ENCODE results near the gene CBX8.

Gene CBX8

DNA sequence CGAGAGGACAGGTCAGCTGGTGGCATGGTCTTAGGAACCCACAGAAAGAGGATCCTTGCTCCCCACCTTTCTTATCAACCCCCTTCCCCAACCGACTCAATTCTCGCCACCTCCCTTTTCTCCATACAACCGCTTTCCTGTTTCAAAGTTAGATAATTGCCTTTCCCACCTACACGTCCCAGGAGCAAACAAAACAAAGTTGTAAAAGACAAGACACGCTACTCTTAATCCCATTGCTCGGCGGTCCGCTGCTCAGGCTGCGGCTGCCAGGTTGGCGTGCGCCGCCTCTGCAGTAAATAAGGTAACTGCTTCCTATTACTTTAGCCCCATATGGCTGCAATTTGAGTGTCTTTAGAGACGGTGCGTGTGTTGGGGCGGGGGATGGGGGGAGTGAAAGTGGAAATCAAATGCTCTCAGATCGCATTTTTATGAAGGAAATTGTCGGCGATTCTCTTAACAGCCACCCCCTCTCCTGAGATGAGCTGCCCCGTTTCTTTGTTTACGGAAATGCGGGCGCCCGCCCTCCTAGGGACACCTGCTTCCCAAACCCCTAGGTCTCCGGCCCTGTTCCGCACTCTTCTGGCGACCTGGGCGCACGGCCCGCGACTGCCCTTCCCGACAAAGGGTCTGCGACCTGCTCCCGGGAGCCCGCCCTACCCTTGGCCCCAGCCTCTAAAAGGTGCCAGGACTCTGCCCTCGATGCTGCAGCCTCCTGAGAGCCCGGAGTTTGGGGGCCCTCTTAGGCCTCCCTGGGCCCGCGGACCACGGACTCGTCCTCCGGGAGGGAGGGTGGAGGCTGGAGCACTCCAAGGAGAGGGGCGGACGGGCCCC is 3.7 kb upstream of the CBX8 start:
- TF ChIP-seq, protein P1, sequence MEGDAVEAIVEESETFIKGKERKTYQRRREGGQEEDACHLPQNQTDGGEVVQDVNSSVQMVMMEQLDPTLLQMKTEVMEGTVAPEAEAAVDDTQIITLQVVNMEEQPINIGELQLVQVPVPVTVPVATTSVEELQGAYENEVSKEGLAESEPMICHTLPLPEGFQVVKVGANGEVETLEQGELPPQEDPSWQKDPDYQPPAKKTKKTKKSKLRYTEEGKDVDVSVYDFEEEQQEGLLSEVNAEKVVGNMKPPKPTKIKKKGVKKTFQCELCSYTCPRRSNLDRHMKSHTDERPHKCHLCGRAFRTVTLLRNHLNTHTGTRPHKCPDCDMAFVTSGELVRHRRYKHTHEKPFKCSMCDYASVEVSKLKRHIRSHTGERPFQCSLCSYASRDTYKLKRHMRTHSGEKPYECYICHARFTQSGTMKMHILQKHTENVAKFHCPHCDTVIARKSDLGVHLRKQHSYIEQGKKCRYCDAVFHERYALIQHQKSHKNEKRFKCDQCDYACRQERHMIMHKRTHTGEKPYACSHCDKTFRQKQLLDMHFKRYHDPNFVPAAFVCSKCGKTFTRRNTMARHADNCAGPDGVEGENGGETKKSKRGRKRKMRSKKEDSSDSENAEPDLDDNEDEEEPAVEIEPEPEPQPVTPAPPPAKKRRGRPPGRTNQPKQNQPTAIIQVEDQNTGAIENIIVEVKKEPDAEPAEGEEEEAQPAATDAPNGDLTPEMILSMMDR (IDR thresholded peaks at IDR 0.05; ENCODE audit: low read depth, low read length) = no peak
- DNase-seq (ENCODE audit: extremely low read depth, low read depth) = no peak

DNA sequence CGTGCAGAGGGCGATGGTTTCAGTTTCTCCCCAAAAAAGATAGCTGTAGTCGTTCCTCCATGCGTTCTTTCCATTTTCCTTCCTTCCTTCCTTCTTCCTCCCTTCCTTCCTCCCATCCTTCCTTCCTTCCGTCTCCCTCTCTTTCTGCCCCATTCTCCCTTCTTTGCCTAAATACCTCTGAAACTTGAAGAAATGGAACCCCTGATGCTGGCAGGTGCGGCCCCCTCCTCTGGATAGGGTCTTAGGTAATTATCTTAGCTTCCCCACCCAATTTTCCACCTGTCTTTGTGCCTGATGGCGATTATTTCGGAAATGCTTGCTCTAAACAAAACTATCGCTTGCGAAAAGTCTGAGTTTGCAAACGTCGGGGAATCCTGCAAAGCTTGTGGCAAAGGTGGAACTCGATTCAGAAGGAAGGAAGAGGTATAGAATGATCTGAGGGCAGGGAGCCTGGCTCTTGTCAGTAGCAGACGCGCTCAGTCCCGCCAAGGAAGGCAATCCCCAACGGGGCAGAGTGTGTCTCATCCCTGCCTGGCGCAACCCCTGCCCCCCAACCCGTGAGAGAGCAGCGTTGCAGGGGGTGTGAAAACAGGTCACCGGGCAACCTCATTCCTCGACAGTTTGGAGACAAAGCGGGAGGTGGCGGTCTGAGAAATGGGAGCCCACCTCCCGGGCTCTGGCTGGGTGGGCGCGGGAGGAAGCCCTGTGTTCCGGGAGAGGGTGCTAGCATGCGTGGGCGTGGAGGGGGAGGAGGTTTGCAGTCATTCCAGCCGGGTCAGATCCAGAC is 2.9 kb upstream of the CBX8 start:
- TF ChIP-seq, protein P1 (IDR thresholded peaks at IDR 0.05; ENCODE audit: low read depth, low read length) = no peak
- no peak for DNase-seq (ENCODE audit: extremely low read depth, low read depth)

DNA sequence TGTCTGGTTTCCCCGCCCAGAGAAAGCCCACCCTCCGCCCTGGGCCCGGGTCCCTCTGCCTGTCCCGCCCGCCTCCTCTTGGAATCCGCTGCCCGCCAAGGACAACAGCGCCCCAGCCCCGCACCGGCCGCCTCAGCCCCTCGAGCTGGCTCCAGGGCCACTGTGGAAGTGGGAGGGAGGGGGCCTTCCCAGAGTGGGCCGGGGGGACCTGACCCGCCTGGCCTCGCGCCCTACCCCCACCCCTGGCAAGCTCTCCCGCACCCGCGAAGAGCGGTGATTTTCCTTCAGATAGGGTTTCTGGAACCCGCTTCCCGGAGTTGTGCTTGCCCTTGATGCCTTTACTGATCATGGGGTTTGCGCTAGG is 2.3 kb upstream of the CBX8 start:
- TF ChIP-seq, protein P1 (IDR thresholded peaks at IDR 0.05; ENCODE audit: low read depth, low read length) = no peak
- no peak for DNase-seq (ENCODE audit: extremely low read depth, low read depth)

DNA sequence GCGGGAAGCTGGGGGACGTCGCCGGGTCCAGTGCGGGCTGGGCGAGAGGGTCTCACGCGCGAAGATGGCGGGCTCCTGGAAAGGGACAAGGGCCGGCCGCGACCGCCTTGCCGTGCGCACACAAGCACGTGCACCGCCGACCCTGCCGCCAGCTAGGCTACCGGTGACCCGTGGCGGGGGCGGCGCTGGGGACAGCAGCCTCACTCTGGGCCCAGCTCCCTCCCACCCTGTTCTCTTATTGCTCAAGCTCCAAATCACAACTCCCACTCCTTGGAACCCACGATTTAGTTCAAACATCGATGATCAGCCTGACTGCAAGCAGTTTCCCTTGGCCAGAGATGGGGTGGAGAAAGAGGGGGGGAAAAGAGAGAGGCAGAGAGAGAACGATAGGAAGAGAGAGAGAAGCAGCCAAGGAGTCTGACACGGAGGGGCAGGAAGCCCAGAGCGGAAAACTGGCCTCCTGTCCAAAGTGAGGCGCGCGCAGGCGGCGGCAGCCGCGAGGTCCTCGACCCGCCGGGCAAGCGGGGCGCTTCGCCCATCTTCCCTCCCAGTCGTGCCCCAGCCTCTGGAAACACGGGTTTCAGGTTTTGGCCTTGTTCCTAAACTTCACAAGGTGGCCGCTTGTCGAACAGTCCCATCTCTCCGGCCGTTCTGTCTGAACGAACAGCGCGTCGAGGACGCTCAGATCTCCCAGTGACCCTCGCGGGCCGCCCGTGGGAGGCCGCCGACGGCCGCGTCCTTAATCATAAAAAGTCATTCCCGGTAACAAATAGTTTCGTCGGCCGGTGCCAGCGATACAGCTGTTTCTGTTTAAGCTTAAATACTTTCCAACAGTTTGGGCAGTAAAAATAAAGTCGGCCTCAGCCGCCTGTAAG is 1.7 kb upstream of the CBX8 start:
- DNase-seq (ENCODE audit: extremely low read depth, low read depth) = no peak

DNA sequence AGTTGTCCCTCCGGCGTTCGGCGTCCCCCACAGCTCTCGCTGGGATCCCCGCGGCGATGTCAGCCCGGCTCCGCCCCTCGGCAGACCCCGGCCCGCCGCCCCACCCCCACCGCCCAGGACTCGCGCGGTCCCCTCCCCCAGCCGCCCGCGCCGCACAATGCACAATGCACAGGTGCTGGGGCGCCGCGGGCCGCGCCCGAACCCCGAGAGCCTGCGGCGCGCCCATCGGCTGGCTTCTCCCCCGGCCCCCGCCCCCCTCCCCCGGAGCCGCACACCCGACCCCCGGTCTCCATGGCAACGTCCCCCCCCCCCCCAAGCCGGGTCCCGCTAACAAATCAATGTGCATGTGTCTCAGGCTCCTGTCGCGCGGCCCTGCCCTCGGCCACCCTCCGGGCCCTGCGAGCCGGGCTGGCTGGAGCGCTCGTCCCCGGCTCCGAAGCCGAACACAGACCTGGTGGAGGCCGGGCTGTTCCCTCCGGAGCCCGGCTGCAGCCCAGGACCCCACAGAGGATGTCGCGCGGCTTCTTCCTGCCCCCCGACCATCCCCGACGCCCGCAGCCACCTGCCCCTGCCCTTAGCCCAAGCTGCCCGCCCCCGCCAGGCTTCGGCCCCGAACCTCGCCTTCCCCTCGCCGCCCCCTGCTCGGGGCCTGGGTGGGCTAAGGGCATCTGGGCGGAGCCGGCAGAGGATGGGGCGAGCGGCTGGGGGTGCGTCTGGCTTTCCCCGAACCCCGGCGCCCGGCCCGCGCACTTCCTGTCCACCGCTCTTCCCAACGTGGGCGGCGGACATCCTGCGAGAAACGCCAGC is 818 bp upstream of the CBX8 start:
- TF ChIP-seq, protein P1 (IDR thresholded peaks at IDR 0.05; ENCODE audit: low read depth, low read length) = no peak
- DNase-seq (ENCODE audit: extremely low read depth, low read depth) = no peak

More for the DNA sequence above, 1.7 kb upstream of the CBX8 start:
- TF ChIP-seq, protein P1 (IDR thresholded peaks at IDR 0.05; ENCODE audit: low read depth, low read length) = no peak

DNA sequence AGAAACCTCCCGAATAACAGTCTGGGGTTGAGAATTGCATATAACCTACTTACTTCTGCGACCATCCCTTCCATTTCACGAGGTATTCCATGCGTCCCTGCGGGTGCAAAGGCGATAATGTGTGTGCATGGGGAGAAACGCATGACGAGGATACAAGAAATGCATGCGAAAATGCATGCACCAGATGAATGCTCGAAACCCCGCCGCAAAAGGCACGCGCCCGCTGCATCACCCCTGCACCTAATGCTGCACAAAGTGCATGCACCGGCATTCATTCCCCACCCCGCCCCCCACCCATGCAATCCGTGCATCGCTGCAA is 474 bp downstream of the CBX8 start:
- TF ChIP-seq, protein P1 (IDR thresholded peaks at IDR 0.05; ENCODE audit: low read depth, low read length) = no peak
- no peak for DNase-seq (ENCODE audit: extremely low read depth, low read depth)

Measured in AG09319 (cell line).